B cell (primary cell): Measurements from ENCODE around the gene PDE4C. TPM values are rescaled to one million over a fixed set of nuclear protein-coding genes. Genes with fewer than 3 reads are reported as not detected.
A peak's percentile ranks its signal among the peaks of the same experiment; 100 is the strongest.

ENCODE experiments used
- ATAC-seq: fragments of 200-7000 bp; cut with Tn5 transposase; one replicate; pipeline ENCODE4 v1.10.0; 2021; ENCODE audit warnings: low read depth, mild to moderate bottlenecking, moderate number of reproducible peaks, moderate library complexity
- CTCF ChIA-PET: fragments of 350-600 bp; sonication (Branson Sonifier 250); formaldehyde crosslinking; loops from one replicate; lab custom pipeline; 2021; ENCODE audit warnings: antibody characterized with exemption, inconsistent platforms; lab: Charles Lee
- POLR2A ChIA-PET: fragments of 350-600 bp; sonication (Branson Sonifier 250); formaldehyde crosslinking; loops from one replicate; lab custom pipeline; 2021; ENCODE audit warnings: antibody characterized with exemption; lab: Charles Lee
- DNase-seq: peaks from one replicate; pipeline ENCODE4 v3.0.0; 2013
- H2AFZ ChIP-seq: 2 replicates; pipeline ENCODE4 v1.6.1; 2012; ENCODE audit warnings: mild to moderate bottlenecking, low read depth, low read length; ENCODE audit not compliant: insufficient read depth, poor library complexity, severe bottlenecking
- H3K27ac ChIP-seq, 2 donors: 1 replicate in 1 of 2; 2 replicates in 1 of 2; pipeline ENCODE4 v1.5.1; 2012 to 2013; ENCODE audit warnings: low read length in 2 of 2, mild to moderate bottlenecking in 2 of 2, moderate library complexity in 1 of 2
- H3K27me3 ChIP-seq, 4 experiments: fragments of 200-600 bp in 1 of 4; sonication (generic) in 1 of 4; replicated peaks in 1 of 4; 1 replicate in 2 of 4; 2 replicates in 2 of 4; pipeline versions ENCODE4 v1.6.1 to v1.7.0; 2013 to 2016; ENCODE audit warnings: low read length in 3 of 4, mild to moderate bottlenecking in 2 of 4, mixed read lengths in 1 of 4, moderate library complexity in 1 of 4; ENCODE audit not compliant: insufficient read depth in 4 of 4, control insufficient read depth in 3 of 4; ENCODE audit errors: control extremely low read depth in 1 of 4
- H3K36me3 ChIP-seq, 2 experiments: replicated peaks in 1 of 2; 1 replicate in 1 of 2; 2 replicates in 1 of 2; pipeline versions ENCODE4 v1.6.1 to v1.7.1; 2013; ENCODE audit warnings: low read length in 1 of 2; ENCODE audit not compliant: insufficient read depth in 2 of 2, control insufficient read depth in 1 of 2; ENCODE audit errors: control extremely low read depth in 1 of 2, extremely low read depth in 1 of 2
- H3K4me1 ChIP-seq, 2 donors: fragments of 200-600 bp in 1 of 2; sonication (generic) in 1 of 2; 1 replicate in 1 of 2; 2 replicates in 1 of 2; pipeline versions ENCODE4 v1.5.1 to v1.6.1; 2013 to 2017; ENCODE audit warnings: low read length in 2 of 2; ENCODE audit not compliant: control insufficient read depth in 2 of 2, insufficient read depth in 2 of 2
- H3K4me2 ChIP-seq: replicated peaks from 2 replicates; pipeline ENCODE3; 2012; ENCODE audit warnings: mild to moderate bottlenecking, low read depth, low read length; ENCODE audit not compliant: poor library complexity, severe bottlenecking
- H3K4me3 ChIP-seq, 5 experiments: fragments of 200-600 bp in 1 of 5; sonication (generic) in 1 of 5; 1 replicate in 3 of 5; 2 replicates in 2 of 5; pipeline versions ENCODE4 v1.5.1 to v1.7.0; 2011 to 2016; ENCODE audit warnings: low read length in 4 of 5, mild to moderate bottlenecking in 4 of 5, low read depth in 2 of 5, control low read depth in 1 of 5, moderate library complexity in 1 of 5; ENCODE audit not compliant: insufficient read depth in 1 of 5; ENCODE audit errors: control extremely low read depth in 1 of 5, extremely low read depth in 1 of 5
- H3K79me2 ChIP-seq: fragments of 200-600 bp; sonication (generic); one replicate; pipeline ENCODE4 v1.6.0; 2016; ENCODE audit warnings: low read length; ENCODE audit not compliant: control insufficient read depth, insufficient read depth
- H3K9ac ChIP-seq: fragments of 200-600 bp; sonication (generic); 2 replicates; pipeline ENCODE4 v1.6.1; 2017; ENCODE audit warnings: mild to moderate bottlenecking, low read length, moderate library complexity
- H3K9me3 ChIP-seq, 3 donors: one replicate each; pipeline versions ENCODE4 v1.6.1 to v1.7.1; 2013; ENCODE audit warnings: low read length in 2 of 3; ENCODE audit not compliant: control insufficient read depth in 2 of 3, insufficient read depth in 1 of 3; ENCODE audit errors: control extremely low read depth in 1 of 3
- H4K20me1 ChIP-seq: 2 replicates; pipeline ENCODE4 v1.6.0; 2012; ENCODE audit warnings: mild to moderate bottlenecking, low read length; ENCODE audit not compliant: insufficient read depth, control insufficient read depth, poor library complexity, severe bottlenecking
- H3K27ac Mint-ChIP-seq: one replicate; pipeline ENCODE4 v1.8.0; 2021; ENCODE audit warnings: mixed read lengths
- H3K27me3 Mint-ChIP-seq: one replicate; pipeline ENCODE4 v1.8.0; 2021; ENCODE audit warnings: mixed read lengths
- H3K4me1 Mint-ChIP-seq: one replicate; pipeline ENCODE4 v1.8.0; 2021; ENCODE audit warnings: mixed read lengths
- H3K4me3 Mint-ChIP-seq: one replicate; pipeline ENCODE4 v1.8.0; 2021; ENCODE audit warnings: mixed read lengths
- H3K9me3 Mint-ChIP-seq: one replicate; pipeline ENCODE4 v1.8.0; 2022; ENCODE audit warnings: mixed read lengths; ENCODE audit not compliant: insufficient read depth
- CTCF ChIP-seq: fragments of 200-600 bp; IDR thresholded peaks from one replicate; pipeline ENCODE4 v1.8.0; 2022; ENCODE audit warnings: antibody characterized with exemption, mild to moderate bottlenecking
- EZH2 ChIP-seq: IDR thresholded peaks from 2 replicates; pipeline ENCODE4 v1.6.1; 2012; ENCODE audit warnings: borderline replicate concordance, low read depth, mild to moderate bottlenecking, moderate library complexity, low read length; ENCODE audit not compliant: insufficient read depth, poor library complexity, severe bottlenecking
- WGBS: methylation state at CpG from one replicate; pipeline ENCODE4 v1.1.5; 2013; ENCODE audit warnings: missing lambda C conversion rate; ENCODE audit not compliant: insufficient coverage; 5-methylcytosine and 5-hydroxymethylcytosine counted together
- intact Hi-C: fragments of 100-400 bp; cut with micrococcal nuclease; formaldehyde crosslinking; loops from one replicate; pipeline ENCODE4 v1.10.0; 2022
- polyA plus RNA-seq: library from polyadenylated mRNA; depleted of rRNA; stranded (reverse); fragments of >200 nt; gene quantifications from 2 replicates; pipeline ENCODE4 v1.2.3, GENCODE V29; 2012
- total RNA-seq, 2 donors: library from RNA; stranded (reverse); fragments of 120-200 nt in 1 of 2; gene quantifications; 1 replicate in 1 of 2; 2 replicates in 1 of 2; pipeline versions ENCODE4 v1.2.3 to v1.2.4, GENCODE V29; 2013 to 2022

Gene PDE4C
- total and polyA plus RNA-seq, 2 donors (not counting 1 experiment from before 2014, with no cell fraction given): not detected

- no peak overlapping the region for H3K4me2 ChIP-seq
- intact Hi-C loops: no loop called here
- H3K36me3 ChIP-seq: no peaks in the 10 kb centered on the region
- peak overlapping the region; percentile 50 for H3K27ac Mint-ChIP-seq
- H3K79me2 ChIP-seq: no peaks in the 10 kb centered on the region
- H3K9me3 ChIP-seq: peaks cover 0 to 25% (median 6%) of the 10 kb centered on the region in 3 donors
- H3K4me3 ChIP-seq: no peak overlapping the region
- H3K27me3 ChIP-seq: peaks cover 0 to 79% (median 34%) of the 10 kb centered on the region in 4 experiments
- 12% methylated on average over 38 of the region's 46 CpGs for WGBS
- TF ChIP-seq EZH2: no peak
- no peak for TF ChIP-seq CTCF
- ChIA-PET CTCF (interaction anchor here (0.9 to 1.8 kb wide), 6 partner anchors 13 to 155 kb away, joined by 3 to 5 read pairs (median 4); no protein-coding TSS in a partner anchor), POLR2A (interaction anchor here (0.6 to 1.1 kb wide), 6 partner anchors 9 to 171 kb away, joined by 3 to 6 read pairs (median 4); no protein-coding TSS in a partner anchor)
- H3K4me3 Mint-ChIP-seq: peak overlapping the region; percentile 16
- H3K9ac ChIP-seq: no peak overlapping the region
- no peaks in the 10 kb centered on the region for H4K20me1 ChIP-seq
- peaks cover 23% of the 10 kb centered on the region for H3K4me1 Mint-ChIP-seq
- no peak overlapping the region for H2AFZ ChIP-seq
- H3K4me1 ChIP-seq: peaks cover 22 to 25% of the 10 kb centered on the region in 2 donors
- peaks cover 70% of the 10 kb centered on the region for H3K27me3 Mint-ChIP-seq
- DNase-seq: no peak
- no peaks in the 10 kb centered on the region for H3K9me3 Mint-ChIP-seq
- no peak overlapping the region for H3K27ac ChIP-seq
- ATAC-seq: no peak
Measured at GRCh38 chr19:18232540-18233223, 6.4 kb upstream of the PDE4C start.

DNA sequence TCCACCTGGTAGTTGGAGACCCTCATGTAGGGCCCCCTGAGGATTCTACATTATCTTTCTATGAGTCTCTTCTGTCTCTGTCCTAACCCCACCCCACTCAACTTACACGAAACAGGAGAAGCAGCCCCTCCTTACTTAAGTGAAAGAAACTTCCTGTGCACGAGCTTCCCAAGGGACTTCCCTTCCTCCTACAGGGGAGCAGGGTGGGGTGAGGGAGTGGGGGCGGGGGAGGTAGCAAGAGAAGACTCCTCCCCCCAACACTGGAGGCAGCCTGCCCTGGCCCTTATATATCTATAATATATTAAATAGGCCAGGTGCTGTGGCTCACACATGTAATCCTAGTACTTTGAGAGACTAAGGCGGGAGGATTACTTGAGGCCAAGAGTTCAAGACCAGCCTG, 5.5 kb upstream of the PDE4C start:
- Histone ChIP-seq H3K27me3 (peaks cover 0 to 84% (median 41%) of the 10 kb centered on the region in 4 experiments), H3K27ac (no peak overlapping the region), H4K20me1 (no peaks in the 10 kb centered on the region), H3K9me3 (peaks cover 0 to 25% (median 6%) of the 10 kb centered on the region in 3 donors), H2AFZ (no peak overlapping the region), H3K9ac (no peak overlapping the region), H3K4me2 (peak overlapping the region; percentile 44), H3K79me2 (no peaks in the 10 kb centered on the region), H3K4me3 (no peak overlapping the region), H3K4me1 (peaks cover 25 to 29% of the 10 kb centered on the region in 2 donors), H3K36me3 (no peaks in the 10 kb centered on the region)
- 80% methylated on average over 1 of the region's 4 CpGs for WGBS
- H3K27ac Mint-ChIP-seq: no peak overlapping the region
- H3K4me1 Mint-ChIP-seq: peaks cover 29% of the 10 kb centered on the region
- ATAC-seq (no peak), DNase-seq (no peak)
- POLR2A ChIA-PET: interaction anchor here (0.6 kb wide), 1 partner anchor 146 kb away, joined by 6 read pairs; no protein-coding TSS in a partner anchor
- intact Hi-C loops: no loop called here
- no peaks in the 10 kb centered on the region for H3K9me3 Mint-ChIP-seq
- peaks cover 76% of the 10 kb centered on the region for H3K27me3 Mint-ChIP-seq
- CTCF ChIA-PET: interaction anchor here (1.1 to 2.1 kb wide), 4 partner anchors 10 to 97 kb away, joined by 3 to 6 read pairs (median 5); no protein-coding TSS in a partner anchor
- no peak for TF ChIP-seq EZH2
- H3K4me3 Mint-ChIP-seq: no peak overlapping the region
